GM19372 (cell line): ENCODE results near the gene ANKRD18B.
"Not testable (repeated sequence)": the region's sequence is repeated elsewhere in the genome, so short reads cannot be mapped to it uniquely, and the experiment has no call there.

Experiments used
- ATAC-seq: cut with Tn5 transposase; IDR thresholded peaks from one replicate; pipeline ENCODE4 v1.9.1; 2021; ENCODE audit warnings: mild to moderate bottlenecking, low read depth, moderate library complexity; ENCODE audit not compliant: unreplicated experiment

Gene ANKRD18B

DNA sequence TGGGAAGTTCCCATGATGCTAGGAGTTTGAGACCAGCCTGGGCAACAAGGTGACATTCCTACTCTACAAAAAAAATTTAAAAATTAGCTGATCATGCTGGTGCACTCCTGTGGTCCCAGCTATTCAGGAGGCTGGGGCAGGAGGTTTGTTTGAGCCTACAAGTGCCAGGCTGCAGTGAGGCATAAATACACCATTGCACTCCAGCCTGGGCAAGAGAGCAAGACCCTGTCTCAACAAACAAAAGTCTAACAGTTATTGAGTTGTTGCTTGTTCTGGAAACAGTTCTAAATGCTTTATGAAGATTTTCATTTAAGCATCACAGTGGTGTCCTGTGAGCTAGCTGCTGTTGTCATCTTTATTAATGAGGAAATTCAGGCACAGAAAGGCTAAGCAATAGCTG, 4.0 kb downstream of the ANKRD18B start:
- ATAC-seq, result not testable (repeated sequence)

DNA sequence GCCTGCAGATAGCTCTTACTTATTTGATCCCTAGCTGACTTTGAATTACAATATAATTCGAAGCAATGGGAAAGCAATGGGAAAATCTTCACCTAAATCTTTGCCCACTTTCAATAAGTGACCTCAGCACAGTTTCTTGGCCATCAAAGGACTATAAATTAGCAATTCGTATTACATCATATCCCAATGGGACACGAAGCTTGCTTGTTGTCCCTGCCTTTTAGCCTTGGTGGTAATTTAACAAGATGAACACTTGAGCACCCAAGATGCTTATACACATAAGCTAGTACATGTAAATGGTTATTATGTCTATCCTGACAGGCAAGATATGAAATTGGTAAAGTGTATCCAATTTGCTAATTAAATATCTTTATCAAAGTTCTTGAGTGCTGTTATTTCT, 9.9 kb downstream of the ANKRD18B start:
- not testable (repeated sequence) for ATAC-seq

DNA sequence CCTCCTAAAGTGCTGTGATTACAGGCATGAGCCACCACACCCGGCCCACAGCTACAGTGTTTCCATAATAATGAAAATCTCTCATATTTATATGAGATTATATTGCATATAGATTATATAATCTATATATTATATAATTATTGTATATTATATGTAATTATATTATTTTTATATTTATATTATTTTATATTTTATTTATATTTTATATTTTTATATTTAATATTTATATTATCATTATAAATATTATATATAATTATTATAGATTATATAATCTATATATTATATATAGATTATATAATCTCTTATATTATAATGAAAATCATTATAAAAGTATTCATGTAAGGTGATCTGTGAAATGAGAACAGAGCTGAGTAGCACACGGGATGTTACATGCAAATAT, 11.5 kb downstream of the ANKRD18B start:
- no peak for ATAC-seq

DNA sequence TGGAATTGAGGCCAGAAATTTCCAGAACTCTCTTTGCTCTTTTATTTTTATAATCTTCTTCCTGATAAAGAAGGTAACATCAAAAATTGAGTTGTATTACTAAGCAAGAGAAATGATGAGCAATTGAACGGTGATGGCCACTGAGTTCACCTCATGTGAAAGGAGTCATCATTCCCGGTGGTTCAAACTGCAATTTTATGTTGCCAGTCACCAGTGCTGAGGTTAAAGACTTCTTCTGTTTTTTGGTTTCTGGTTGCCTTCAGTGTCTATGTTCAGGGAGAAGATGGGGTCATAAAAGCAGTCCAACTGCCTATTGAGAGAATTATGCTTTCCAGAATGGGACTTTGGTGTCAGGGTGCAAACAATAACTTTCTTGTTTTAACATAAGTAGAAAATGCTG, 19.4 kb downstream of the ANKRD18B start:
- not testable (repeated sequence) for ATAC-seq

DNA sequence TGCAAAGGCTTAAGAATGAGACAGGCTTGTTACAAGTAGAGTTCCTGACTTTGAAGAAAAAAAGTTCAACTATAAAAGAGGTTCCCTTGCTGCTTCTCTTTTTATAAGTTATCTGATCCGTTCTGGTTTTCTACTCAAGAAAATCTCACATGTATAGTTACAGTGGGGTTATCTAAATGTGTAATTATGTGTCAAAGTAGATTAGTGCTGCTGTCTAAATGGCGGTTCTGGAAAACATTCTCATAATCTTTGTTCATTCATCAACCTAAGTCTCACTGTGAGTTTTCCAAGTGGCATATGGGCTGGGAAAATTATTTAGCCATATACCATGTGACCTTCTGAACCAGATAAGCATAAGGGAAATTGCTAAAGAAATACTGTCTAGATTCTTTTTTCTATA, 21.7 kb downstream of the ANKRD18B start:
- ATAC-seq, result not testable (repeated sequence)

DNA sequence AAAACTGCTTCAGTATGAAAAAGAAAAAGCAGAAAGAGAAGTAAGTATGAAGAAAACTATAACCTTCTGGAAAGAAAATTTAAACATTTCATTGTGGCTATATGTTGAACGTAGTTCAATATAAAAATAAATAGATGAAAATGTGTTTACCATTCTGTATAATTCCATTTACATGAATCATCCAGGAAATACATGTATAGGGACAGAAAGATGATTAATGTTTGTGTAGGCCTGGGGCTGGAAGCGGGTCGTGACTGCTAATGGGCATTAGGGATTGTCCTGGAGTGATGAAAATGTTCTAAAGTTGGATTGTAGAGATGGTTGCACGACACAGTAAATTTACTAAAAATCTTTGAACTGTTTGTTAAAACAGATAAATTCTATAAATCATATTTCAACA, 24.8 kb downstream of the ANKRD18B start:
- ATAC-seq, result not testable (repeated sequence)

DNA sequence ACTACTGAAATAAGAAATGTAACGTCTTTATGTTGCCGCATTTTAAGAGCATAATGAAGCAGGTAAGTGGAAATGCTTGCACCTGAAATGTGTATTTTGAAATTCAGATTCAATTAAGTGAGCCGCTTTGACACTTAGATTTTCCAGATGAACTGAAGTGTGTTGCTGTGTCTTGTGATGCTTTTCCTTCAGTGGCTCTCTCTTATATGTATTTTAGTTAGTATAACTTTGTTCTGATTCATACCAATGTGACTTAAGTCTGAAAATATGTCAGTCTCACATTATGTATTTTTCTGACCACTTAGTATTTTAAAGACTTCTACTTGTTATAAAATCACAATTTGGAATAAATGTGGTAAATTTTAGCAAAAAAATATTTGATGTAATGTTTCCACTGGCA, 25.4 kb downstream of the ANKRD18B start:
- not testable (repeated sequence) for ATAC-seq

DNA sequence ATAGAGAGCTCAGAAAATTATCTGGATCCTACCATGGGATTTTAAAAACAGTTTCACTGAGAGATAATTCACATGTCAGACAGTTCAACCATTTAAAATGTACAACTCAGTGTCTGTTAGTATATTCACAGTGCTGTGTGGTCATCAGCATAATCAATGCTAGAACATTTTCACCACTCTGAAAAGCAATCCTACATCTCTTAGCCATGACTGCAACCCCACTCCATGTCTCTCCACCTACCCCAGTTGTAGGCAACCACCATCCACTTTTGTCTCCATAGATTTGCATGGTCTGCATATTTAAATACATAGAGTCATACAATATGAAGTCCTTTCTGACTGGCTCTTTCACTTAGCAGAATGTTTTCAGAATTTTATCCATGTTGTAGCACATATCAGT, 27.1 kb downstream of the ANKRD18B start:
- ATAC-seq, result not testable (repeated sequence)

DNA sequence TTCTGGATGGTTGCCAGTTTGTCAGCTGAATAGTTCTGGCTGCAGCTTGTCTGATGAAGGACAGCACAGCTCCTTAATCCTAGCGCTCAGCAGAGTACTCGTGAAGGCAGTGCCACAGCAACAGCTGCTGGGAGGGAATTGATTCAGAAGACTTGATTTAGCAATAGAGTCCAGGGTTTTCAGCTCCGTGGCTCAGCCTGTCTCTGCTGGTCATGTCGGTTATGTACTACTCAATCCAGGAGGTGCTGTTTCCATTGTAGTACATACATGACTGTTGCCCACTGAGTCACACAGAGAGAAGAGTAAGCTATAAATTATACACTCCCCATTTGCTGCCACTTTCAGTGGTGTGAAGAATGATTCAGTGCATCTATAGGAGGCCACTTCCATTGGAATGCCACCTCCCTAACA, 28.3 kb downstream of the ANKRD18B start:
- not testable (repeated sequence) for ATAC-seq

DNA sequence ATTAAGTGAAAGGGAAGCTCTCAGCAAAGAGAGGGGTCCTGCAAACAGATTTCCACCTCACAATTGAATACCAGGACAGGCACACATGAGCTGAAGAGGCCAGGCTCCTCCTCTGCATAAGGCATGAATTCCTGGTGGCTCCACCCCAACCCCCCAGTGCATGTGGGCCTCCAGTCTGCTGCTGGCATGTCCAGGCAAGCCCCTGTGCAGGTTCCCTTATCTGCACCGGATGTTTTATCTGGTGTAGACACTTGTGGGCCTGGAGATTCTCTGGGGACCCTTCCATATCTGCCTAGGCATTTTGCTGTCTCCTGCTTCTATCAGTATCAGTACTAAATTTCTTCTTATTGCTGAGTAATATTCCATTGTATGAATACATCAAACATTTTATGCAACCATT, 36.2 kb downstream of the ANKRD18B start:
- ATAC-seq, result not testable (repeated sequence)

DNA sequence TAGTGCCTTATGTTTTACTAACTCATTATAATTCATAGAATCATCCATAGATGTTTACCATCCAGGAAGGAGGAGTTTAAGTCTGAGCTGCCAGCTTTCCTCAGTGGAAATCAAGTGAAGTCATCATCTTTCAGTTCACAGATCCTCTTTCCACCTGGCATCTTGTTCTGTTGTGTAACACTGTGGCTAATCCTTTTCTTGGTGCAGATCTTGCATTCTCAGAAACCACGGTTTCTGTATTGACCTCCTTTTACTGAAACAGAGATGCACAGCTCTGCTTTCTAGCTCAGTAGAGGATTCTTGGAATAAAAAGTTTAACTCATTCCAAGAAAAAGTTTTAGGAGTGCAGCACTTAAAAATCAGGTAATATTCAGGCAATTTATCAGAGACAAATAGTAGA, 38.1 kb downstream of the ANKRD18B start:
- not testable (repeated sequence) for ATAC-seq

DNA sequence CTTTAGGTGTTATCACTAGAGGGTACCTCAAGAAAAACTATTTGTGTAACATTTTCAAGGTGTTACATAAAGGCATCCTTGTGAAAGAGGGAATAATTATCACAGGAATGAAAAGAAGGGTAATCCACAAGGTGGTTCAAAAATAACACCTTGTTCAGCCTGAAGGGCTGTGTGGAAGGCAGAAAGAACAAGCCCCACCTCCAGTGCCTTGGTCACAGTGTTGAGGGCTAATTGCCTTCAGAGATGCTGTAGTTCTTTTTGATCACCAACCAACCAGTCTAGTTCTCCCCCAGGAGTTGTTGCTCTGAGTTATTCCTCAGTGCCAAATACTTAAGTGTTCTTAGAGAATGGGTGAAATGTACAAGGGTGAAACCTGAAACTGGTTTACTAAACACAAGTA, 43.7 kb downstream of the ANKRD18B start:
- not testable (repeated sequence) for ATAC-seq

DNA sequence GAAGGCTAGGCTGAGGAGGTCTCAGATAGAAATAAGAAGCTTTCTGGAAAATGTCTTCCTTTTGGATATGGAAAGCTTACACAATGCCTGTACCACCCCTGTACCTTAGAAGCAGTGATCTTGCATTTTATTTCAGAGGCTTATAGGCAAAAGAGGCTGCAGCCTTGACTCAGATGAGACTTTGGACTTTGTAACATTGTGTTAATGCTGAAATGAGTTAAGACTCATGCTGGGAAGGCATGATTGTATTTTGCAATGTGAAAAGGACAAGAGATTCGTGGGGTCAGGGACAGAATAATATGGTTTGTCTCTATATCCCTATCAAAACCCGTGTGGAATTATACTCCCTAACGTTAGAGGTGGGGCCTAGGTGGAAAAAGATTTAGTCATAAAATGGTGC, 53.7 kb downstream of the ANKRD18B start:
- ATAC-seq, result not testable (repeated sequence)

DNA sequence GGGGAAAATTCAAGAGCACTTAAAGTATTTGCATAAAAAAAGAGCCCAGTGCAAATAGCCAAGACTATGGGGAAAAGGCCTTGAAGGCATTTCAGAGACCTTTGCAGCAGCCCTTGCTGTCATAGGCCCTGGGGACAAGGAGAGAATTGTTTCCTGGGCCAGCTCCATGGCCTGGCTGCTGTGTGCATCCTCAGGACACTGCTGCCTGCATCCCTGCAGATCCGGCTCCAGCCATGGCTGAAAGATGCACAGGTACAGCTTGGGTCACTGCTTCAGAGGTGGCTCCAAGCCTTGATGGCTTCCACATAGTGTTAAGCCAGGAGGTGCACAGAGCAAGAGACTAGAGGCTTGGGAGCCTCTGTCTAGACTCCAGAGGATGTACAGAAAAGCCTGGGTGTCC, 55.9 kb downstream of the ANKRD18B start:
- ATAC-seq, result not testable (repeated sequence)

DNA sequence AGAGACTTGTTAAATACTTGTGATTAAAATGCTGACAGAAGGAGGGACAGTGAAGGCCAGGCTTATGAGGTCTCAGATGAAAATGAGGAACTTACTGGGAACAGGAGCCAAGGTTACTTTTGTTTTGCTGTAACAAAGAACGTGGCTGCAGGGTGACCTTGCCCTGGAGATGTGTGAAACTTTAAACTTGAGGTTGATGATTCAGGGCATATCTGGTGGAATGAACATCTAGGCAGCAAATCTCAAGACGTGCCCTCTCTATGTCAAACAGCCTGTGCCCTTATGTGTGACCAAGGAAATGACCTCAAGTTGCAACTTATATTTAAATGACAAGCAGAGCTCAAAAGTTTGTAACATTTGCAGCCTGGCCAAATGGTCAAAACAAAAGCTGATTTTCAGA, 58.6 kb downstream of the ANKRD18B start:
- ATAC-seq, result not testable (repeated sequence)

DNA sequence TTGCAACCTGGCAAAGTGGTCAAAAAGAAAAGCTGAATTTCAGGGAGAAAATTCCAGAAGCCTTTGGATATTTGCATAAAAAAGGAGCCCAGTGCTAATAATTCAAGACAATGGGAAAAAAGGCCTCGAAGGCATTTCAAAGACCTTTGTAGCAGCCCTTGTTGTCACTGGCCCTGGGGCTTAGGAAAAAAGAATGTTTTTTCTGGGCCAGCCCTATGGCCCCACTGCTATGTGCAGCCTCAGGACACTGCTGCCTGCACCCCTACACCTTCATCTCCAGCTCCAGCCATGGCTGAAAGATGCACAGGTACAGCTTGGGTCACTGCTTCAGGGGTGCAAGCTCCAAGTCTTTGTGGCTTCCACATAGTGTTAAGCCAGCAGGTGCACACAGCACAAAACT, 62.1 kb downstream of the ANKRD18B start:
- not testable (repeated sequence) for ATAC-seq

DNA sequence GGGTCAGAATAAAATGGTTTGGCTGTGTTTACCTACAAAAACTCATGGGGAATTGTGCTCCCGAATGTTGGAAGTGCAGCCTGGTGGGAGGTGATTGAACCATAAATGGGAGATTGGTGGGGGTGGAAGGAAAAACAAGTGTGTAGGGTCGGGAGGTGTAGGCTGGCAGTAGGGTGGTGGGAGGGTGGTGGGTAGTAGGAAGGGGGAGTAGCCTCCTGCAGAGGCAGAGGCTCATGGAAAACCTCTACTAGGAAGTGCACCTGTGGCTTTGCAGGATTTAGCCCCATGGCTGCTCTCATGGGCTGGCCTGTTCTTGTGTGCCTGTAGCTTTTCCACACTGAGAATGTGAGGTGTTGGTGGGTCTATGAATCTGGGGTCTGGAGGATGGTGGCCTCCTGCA, 63.7 kb downstream of the ANKRD18B start:
- ATAC-seq, result not testable (repeated sequence)

DNA sequence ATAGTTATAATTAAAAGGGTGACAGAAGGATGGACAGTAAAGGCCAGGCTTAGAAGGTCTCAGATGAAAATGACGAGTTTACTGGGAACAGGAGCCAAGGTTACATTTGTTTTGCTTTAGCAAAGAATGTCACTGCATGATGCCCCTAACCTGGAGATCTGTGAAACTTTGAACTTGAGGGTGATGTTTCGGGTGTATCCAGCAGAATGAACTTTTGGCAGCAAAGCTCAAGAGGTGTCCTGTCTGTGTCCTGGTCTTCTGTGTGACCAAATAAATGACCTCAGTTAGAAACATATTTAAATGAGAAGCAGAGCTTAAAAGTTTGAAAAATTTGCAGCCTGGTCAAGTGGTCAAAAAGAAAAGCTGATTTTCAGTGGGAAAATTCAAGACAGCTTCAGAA, 64.8 kb downstream of the ANKRD18B start:
- not testable (repeated sequence) for ATAC-seq

DNA sequence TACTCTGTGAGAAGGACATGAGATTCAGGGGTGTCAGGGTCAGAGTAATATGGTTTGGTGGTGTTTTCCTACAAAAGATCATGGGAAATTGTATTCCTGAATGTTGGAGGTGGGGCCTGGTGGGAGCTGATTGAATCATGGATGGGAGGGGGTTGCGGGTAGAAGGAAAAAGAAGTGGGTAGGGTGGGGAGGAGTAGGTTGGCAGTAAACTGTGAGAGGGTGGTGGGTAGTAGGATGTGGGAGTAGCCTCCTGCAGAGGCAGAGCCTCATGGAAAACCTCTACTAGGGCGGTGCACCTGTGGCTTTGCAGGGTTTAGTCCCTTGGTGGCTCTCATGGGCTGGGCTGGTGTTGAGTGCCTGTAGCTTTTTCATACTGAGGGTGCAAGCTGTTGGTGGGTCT, 66.8 kb downstream of the ANKRD18B start:
- ATAC-seq, result not testable (repeated sequence)

DNA sequence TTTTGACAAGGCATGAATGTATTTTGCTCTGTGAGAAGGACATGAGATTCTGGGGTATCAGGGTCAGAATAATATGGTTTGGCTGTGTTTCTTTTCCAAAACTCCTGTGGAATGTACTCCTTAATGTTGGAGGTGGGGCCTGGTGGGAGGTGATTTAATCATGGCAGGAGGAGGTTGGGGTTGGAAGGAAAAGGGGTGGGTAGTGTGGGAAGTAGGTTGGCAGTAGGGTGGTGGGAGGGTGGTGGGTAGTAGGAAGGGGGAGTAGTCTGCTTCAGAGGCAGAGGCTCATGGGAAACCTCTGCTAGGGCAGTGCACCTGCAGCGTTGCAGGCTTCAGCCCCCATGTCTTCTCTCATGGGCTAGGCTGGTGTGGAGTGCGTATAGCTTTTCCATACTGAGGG, 72.9 kb downstream of the ANKRD18B start:
- ATAC-seq, result not testable (repeated sequence)

DNA sequence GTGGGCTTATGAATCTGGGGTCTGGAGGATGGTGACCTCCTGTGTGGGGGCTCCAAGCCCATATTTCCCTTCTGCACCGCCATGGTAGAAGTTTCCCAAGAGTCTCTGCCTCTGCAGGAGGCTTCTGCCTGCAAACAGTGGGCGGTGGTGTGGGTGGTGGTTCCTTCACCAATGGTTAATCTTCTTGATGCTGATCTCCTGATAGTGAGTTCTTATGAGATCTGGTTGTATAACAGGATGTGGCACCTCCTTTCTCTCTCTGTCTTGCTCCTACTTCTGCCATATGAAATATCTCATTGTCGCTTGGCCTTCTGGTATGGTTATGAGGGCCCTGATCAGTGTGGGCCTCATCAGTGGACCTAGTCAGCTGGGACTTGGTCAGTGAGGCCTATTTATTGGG, 73.3 kb downstream of the ANKRD18B start:
- not testable (repeated sequence) for ATAC-seq

DNA sequence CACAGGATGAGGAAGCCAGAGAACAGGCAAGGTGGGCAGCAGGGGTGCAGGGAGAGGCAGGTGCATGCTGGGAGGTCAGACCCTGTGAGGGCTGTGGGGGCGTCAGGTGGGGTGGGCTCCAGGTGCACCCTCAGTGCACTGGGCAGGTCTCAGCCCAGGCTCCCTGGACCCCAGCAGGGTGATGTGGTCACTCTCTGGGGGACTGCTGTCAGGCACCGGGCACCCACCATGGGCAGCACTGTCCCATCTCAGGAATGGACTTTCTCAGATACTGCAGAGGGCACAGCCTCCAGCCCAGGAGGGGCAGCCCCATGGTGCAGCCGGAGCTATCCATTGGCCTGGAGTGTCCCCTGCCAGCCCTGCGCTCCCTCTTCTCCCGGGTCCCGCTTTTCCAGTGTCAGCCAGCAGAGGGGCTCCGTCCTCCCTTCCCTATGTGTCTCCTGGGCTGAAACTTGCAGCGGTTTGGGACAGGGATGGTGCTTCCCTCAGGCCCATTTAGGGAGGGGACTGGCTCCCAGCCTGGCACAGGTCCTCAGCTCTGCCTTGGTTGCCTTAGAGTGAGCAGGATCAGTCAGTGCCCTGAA, 74.8 kb downstream of the ANKRD18B start:
- not testable (repeated sequence) for ATAC-seq

DNA sequence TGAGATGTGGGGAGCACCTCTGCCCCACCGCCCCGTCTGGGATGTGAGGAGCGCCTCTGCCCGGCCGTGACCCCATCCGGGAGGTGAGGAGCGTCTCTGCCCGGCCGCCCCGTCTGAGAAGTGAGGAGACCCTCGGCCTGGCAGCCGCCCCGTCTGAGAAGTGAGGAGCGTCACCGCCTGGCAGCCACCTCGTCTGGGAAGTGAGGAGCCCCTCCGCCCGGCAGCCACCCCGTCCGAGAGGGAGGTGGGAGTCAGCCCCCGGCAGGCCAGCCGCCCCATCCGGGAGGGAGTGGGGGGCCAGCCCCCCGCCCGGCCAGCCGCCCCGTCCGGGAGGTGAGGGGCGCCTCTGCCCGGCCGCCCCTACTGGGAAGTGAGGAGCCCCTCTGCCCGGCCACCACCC, 76.9 kb downstream of the ANKRD18B start:
- not testable (repeated sequence) for ATAC-seq
